Measurements from ENCODE around the gene PRPH2.
"Not testable (repeated sequence)": the region's sequence is repeated elsewhere in the genome, so short reads cannot be mapped to it uniquely, and the experiment has no call there.

PRPH2 gene

DNA sequence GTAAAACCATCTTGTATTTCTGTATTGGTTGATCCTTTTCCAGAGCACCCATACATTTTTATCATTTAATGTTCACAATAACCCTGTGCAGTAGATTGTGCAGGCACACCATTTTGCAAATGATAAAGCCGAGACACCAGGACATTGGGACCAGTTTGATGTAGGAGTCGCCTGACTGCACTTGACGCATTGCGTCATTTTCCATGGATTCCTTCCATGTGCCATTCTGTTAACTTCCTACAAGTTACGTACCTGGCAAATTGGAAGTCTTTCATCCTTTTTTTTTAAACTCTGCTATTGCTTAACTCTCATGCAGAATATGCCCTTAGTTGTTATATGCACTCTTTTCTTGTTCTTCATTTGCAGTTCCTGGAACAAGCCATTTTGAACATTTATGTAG is 43.0 kb downstream of the PRPH2 start:
- Histone ChIP-seq H4K20me1 (ENCODE audit: low read depth, low read length) (no peaks in the 10 kb centered on the region), H3K4me2 (ENCODE audit: low read depth, low read length, poor library complexity, severe bottlenecking) (no peak overlapping the region), H3K4me3 (ENCODE audit: insufficient read depth, low read length, poor library complexity, severe bottlenecking) (no peak overlapping the region), H3K36me3 (ENCODE audit: low read length) (peaks cover 44% of the 10 kb centered on the region), H3K9me2 (replicated peaks; ENCODE audit: insufficient read depth, low read length) (no peaks in the 10 kb centered on the region), H3K9ac (ENCODE audit: low read length) (no peak overlapping the region), H3K27ac (ENCODE audit: low read depth, low read length) (no peak overlapping the region), H2AFZ (ENCODE audit: low read depth, low read length, severe bottlenecking) (no peak overlapping the region), H3K9me3 (ENCODE audit: insufficient read depth, low read length) (no peaks in the 10 kb centered on the region), H3K27me3 (ENCODE audit: low read length) (no peaks in the 10 kb centered on the region), H3F3A (ENCODE audit: insufficient read depth) (0 out of 2 replicates have a peak, but pooled peaks cover 3% of the 10 kb centered on the region), H3K79me2 (ENCODE audit: insufficient read depth, low read length) (no peaks in the 10 kb centered on the region)
- TF ChIP-seq EZH2phosphoT487 (conservative IDR thresholded peaks at IDR 0.05; ENCODE audit: low read length) = no peak
- TF ChIP-seq, protein P1, sequence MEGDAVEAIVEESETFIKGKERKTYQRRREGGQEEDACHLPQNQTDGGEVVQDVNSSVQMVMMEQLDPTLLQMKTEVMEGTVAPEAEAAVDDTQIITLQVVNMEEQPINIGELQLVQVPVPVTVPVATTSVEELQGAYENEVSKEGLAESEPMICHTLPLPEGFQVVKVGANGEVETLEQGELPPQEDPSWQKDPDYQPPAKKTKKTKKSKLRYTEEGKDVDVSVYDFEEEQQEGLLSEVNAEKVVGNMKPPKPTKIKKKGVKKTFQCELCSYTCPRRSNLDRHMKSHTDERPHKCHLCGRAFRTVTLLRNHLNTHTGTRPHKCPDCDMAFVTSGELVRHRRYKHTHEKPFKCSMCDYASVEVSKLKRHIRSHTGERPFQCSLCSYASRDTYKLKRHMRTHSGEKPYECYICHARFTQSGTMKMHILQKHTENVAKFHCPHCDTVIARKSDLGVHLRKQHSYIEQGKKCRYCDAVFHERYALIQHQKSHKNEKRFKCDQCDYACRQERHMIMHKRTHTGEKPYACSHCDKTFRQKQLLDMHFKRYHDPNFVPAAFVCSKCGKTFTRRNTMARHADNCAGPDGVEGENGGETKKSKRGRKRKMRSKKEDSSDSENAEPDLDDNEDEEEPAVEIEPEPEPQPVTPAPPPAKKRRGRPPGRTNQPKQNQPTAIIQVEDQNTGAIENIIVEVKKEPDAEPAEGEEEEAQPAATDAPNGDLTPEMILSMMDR (IDR thresholded peaks at IDR 0.05; ENCODE audit: insufficient read depth, low read length, poor library complexity, severe bottlenecking) = no peak

DNA sequence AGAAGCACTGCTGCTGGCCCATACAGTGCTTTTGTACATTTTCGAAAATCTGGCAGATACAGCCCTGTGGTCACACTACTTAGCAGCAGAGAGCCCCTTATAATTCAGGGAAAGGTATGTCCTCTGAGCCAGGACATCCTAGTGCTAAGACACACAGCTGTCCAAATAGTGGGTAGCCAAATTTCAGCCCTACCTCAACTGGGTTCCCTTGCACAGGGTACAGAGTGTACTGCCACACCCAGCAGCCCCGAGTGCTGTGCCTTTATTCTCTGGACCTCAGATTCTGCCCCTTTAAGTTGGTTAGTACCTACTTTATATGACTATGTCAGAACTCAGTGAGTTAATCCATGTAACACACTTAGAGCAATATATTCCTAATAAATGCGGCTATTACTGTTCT is 47.6 kb downstream of the PRPH2 start:
- H3F3A ChIP-seq (ENCODE audit: insufficient read depth) = 0 out of 2 replicates have a peak, but pooled peaks cover 3% of the 10 kb centered on the region
- H3K79me2 ChIP-seq (ENCODE audit: insufficient read depth, low read length) = no peaks in the 10 kb centered on the region
- H3K4me3 ChIP-seq (ENCODE audit: insufficient read depth, low read length, poor library complexity, severe bottlenecking) = no peak overlapping the region
- no peak overlapping the region for H3K9ac ChIP-seq (ENCODE audit: low read length)
- H3K9me3 ChIP-seq (ENCODE audit: insufficient read depth, low read length) = no peaks in the 10 kb centered on the region
- H4K20me1 ChIP-seq (ENCODE audit: low read depth, low read length) = no peaks in the 10 kb centered on the region
- no peak overlapping the region for H3K27ac ChIP-seq (ENCODE audit: low read depth, low read length)
- H3K27me3 ChIP-seq (ENCODE audit: low read length) = no peaks in the 10 kb centered on the region
- no peak overlapping the region for H3K4me2 ChIP-seq (ENCODE audit: low read depth, low read length, poor library complexity, severe bottlenecking)
- H2AFZ ChIP-seq (ENCODE audit: low read depth, low read length, severe bottlenecking) = no peak overlapping the region
- no peaks in the 10 kb centered on the region for H3K9me2 ChIP-seq (replicated peaks; ENCODE audit: insufficient read depth, low read length)
- H3K36me3 ChIP-seq (ENCODE audit: low read length) = peaks cover 46% of the 10 kb centered on the region; the same call in 1 of the 2 replicates
- TF ChIP-seq, protein P1 (IDR thresholded peaks at IDR 0.05; ENCODE audit: insufficient read depth, low read length, poor library complexity, severe bottlenecking) = no peak

DNA sequence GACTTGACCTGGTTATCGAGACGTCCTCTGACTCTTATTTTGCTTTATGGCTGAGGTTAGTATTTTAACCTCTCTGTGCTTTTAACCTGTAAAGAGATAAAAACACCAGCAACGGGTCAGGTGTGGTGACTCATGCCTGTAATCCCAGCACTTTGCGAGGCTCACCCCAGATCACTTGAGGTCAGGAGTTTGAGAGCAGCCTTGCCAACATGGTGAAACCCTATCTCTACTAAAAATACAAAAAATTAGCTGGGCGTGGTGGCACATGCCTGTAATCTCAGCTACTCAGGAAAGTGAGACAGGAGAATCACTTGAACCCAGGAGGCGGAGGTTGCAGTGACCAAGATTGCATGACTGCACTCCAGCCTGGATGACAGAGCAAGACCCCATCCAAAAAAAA is 48.0 kb downstream of the PRPH2 start:
- not testable (repeated sequence) for H3K4me3 ChIP-seq (ENCODE audit: insufficient read depth, low read length, poor library complexity, severe bottlenecking); H3K9me2 ChIP-seq (replicated peaks; ENCODE audit: insufficient read depth, low read length); H3K79me2 ChIP-seq (ENCODE audit: insufficient read depth, low read length); H3K27me3 ChIP-seq (ENCODE audit: low read length); H3K27ac ChIP-seq (ENCODE audit: low read depth, low read length); H2AFZ ChIP-seq (ENCODE audit: low read depth, low read length, severe bottlenecking); H4K20me1 ChIP-seq (ENCODE audit: low read depth, low read length); H3K9me3 ChIP-seq (ENCODE audit: insufficient read depth, low read length); H3F3A ChIP-seq (ENCODE audit: insufficient read depth); H3K9ac ChIP-seq (ENCODE audit: low read length); H3K4me2 ChIP-seq (ENCODE audit: low read depth, low read length, poor library complexity, severe bottlenecking)
- H3K36me3 ChIP-seq (ENCODE audit: low read length) = peaks cover 45% of the 10 kb centered on the region; the same call in 1 of the 2 replicates

DNA sequence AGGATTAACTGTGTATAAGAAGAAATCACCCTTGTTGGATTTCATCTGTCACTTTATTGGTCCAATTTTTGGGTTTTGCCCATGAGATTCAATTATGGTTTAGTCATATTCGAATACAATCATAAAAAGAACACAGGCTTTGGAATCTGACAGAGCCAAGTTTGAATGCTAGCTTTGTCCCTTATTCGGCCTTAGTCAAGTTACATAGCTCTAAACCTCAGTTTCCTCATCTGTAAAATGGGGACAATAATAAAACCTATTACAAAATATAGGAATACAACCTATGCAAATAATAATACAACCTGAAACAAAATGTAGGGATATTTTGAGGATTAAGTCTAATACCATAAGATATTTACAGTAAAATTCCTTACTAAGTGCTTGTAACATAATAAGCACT is 57.7 kb downstream of the PRPH2 start:
- H3K36me3 ChIP-seq (ENCODE audit: low read length) = peaks cover 28% of the 10 kb centered on the region
- no peaks in the 10 kb centered on the region for H3K79me2 ChIP-seq (ENCODE audit: insufficient read depth, low read length)
- no peaks in the 10 kb centered on the region for H3K27me3 ChIP-seq (ENCODE audit: low read length)

More for the DNA sequence above, 57.7 kb downstream of the PRPH2 start:
- Histone ChIP-seq H3K4me3 (ENCODE audit: insufficient read depth, low read length, poor library complexity, severe bottlenecking) (no peak overlapping the region), H2AFZ (ENCODE audit: low read depth, low read length, severe bottlenecking) (no peak overlapping the region), H4K20me1 (ENCODE audit: low read depth, low read length) (no peaks in the 10 kb centered on the region), H3K9me3 (ENCODE audit: insufficient read depth, low read length) (no peaks in the 10 kb centered on the region), H3K9ac (ENCODE audit: low read length) (no peak overlapping the region), H3K9me2 (replicated peaks; ENCODE audit: insufficient read depth, low read length) (no peaks in the 10 kb centered on the region), H3F3A (ENCODE audit: insufficient read depth) (peaks cover 10% of the 10 kb centered on the region), H3K27ac (ENCODE audit: low read depth, low read length) (no peak overlapping the region), H3K4me2 (ENCODE audit: low read depth, low read length, poor library complexity, severe bottlenecking) (no peak overlapping the region)
- TF ChIP-seq, protein P1 (IDR thresholded peaks at IDR 0.05; ENCODE audit: insufficient read depth, low read length, poor library complexity, severe bottlenecking) = no peak
- no peak for TF ChIP-seq EZH2phosphoT487 (conservative IDR thresholded peaks at IDR 0.05; ENCODE audit: low read length)

Data from SU-DHL-6 (cell line).